Lower leg skin (tissue), 4 donors: ENCODE data around the gene MYO18A. TPM values are rescaled to one million over a fixed set of nuclear protein-coding genes. Genes with fewer than 3 reads are reported as not detected.
A peak's percentile ranks its signal among the peaks of the same experiment; 100 is the strongest.
"Not testable (repeated sequence)": the region's sequence is repeated elsewhere in the genome, so short reads cannot be mapped to it uniquely, and the experiment has no call there.

Source experiments
- DNase-seq, 2 donors: peaks; one replicate each; pipeline ENCODE4 v3.0.0-alpha.2; 2019; ENCODE audit warnings: low spot score in 2 of 2
- H3K4me3 ChIP-seq: fragments of 200-600 bp; sonication (generic); 2 replicates; pipeline ENCODE4 v1.5.1; 2017; ENCODE audit warnings: mild to moderate bottlenecking, low read depth; ENCODE audit not compliant: poor library complexity, severe bottlenecking
- POLR2A ChIP-seq, 2 donors: fragments of 450-650 bp; IDR thresholded peaks; one replicate each; pipeline ENCODE4 v1.6.1; 2016 to 2017; ENCODE audit warnings: antibody characterized with exemption in 2 of 2, mild to moderate bottlenecking in 1 of 2, moderate library complexity in 1 of 2
- WGBS, 2 donors: methylation state at CpG; one replicate each; pipeline ENCODE4 v1.1.5; 2018; 5-methylcytosine and 5-hydroxymethylcytosine counted together
- intact Hi-C: fragments of 100-400 bp; cut with DNase I; formaldehyde crosslinking; loops from one replicate; pipeline ENCODE4 v1.15.0; 2023; ENCODE audit warnings: low total_unique reads
- total RNA-seq, 4 donors: library from RNA; depleted of rRNA; stranded (reverse); fragments of >200 nt; gene quantifications; one replicate each; pipeline ENCODE4 v1.1.0, GENCODE V29; 2016
- TF ChIP-seq, protein P1 (sequence below), 3 donors: fragments of 450-650 bp; IDR thresholded peaks; one replicate each; pipeline ENCODE4 v1.5.1; 2016; ENCODE audit warnings: antibody characterized with exemption in 3 of 3, mild to moderate bottlenecking in 3 of 3, moderate library complexity in 2 of 3

Gene MYO18A
- total RNA-seq, 4 donors from 2014 or later: 87.3 to 123 (median 94.0) TPM

DNA sequence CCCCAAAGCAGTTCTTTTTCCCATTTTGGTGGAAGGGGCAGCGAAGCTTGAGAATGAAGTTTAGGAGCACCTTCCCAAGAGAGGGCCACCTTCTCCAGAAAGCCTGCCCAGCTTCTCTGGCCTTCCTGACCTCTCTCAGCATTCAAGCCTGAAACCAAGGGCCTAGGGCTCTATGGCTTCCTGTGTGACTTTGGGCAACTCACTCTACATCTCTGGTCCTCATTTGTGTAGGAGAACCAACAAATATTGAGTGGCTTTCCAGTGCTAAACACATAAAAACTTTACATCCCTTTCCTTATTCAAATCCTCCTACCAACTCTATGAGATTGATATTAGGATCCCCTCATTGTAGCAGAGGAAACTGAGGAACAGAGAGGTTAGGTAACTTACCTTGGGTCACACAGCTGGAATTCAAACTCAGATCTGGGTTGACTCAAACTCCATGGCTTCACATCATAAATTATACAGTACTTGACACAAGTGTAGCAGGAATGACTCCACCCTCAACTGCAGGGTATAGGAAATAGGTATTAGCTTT, 32.0 kb upstream of the MYO18A start:
- no peak overlapping the region for H3K4me3 ChIP-seq
- no peak for TF ChIP-seq POLR2A (IDR thresholded peaks at IDR 0.05)
- TF ChIP-seq, protein P1, sequence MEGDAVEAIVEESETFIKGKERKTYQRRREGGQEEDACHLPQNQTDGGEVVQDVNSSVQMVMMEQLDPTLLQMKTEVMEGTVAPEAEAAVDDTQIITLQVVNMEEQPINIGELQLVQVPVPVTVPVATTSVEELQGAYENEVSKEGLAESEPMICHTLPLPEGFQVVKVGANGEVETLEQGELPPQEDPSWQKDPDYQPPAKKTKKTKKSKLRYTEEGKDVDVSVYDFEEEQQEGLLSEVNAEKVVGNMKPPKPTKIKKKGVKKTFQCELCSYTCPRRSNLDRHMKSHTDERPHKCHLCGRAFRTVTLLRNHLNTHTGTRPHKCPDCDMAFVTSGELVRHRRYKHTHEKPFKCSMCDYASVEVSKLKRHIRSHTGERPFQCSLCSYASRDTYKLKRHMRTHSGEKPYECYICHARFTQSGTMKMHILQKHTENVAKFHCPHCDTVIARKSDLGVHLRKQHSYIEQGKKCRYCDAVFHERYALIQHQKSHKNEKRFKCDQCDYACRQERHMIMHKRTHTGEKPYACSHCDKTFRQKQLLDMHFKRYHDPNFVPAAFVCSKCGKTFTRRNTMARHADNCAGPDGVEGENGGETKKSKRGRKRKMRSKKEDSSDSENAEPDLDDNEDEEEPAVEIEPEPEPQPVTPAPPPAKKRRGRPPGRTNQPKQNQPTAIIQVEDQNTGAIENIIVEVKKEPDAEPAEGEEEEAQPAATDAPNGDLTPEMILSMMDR (IDR thresholded peaks at IDR 0.05): no peak
- 100% methylated on average over 1 of the region's 1 CpG for WGBS, 2 donors
- intact Hi-C loops: no loop called here
- DNase-seq: no peak

DNA sequence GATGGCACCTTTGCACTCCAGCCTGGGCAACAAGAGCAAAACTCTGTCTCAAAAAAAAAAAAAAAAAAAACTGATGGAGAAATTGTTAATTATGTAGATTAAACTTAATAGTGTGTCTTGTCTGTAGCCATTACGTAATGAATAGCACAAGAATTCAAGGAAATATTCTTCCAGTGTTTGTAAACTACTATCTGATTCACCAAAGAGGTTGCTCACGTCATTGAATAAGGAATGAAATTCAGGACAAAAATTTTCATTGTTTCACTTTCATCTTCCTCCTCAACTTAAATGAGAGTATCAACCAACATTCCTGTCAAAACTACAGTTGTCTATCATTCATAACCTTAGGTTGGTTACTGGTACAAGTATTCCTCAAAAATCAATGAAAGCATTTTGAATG, 30.7 kb upstream of the MYO18A start:
- WGBS, 2 donors: 72 to 81% methylated on average over 2 of the region's 2 CpGs
- no peak overlapping the region for H3K4me3 ChIP-seq
- TF ChIP-seq, protein P1 (IDR thresholded peaks at IDR 0.05): no peak
- no peak for TF ChIP-seq POLR2A (IDR thresholded peaks at IDR 0.05)
- intact Hi-C loops: no loop called here
- DNase-seq: no peak

DNA sequence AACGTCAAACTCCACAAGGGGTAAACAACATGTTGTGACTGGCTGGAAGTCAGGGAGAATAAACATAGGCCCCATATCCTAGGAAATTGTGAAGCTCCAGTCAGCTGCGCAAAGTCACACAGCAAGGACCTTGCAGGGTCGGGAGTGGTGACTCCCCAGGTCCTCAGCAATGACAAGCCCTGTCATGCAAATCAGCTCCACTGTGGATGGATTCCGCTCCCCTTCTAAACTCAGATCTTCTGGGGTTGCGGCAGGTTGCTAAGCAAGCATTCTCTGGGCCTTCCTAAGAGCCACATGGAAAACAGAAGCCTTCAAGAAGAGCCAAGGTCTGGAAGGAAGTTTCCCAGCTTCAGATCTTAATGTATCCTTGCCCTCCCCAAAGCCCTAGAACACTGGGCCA, 28.9 kb upstream of the MYO18A start:
- DNase-seq: peak in 1 of 2 donors; percentile 60
- intact Hi-C loops: no loop called here
- H3K4me3 ChIP-seq: no peak overlapping the region
- TF ChIP-seq, protein P1 (IDR thresholded peaks at IDR 0.05): no peak
- TF ChIP-seq POLR2A (IDR thresholded peaks at IDR 0.05): no peak
- 82 to 89% methylated on average over 5 of the region's 5 CpGs for WGBS, 2 donors

DNA sequence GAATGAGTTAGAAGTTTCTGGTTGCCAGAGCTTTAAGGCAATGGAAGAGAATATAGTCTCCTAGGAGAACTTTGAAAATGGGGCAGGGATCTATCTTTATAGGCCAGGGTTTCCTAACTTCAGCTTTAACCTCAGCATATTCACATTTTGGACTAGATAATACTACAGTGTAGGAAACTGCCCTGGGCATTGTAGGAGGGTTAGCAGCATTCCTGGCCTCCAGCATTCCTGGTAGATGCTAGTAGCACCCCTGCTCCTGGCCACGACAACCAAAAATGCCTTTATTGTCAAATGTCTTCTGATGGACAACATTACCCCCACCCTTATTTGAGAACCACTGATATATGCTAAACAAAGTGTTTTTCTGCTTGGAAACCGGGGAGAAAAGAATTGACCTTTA, 27.8 kb upstream of the MYO18A start:
- H3K4me3 ChIP-seq: no peak overlapping the region
- TF ChIP-seq POLR2A (IDR thresholded peaks at IDR 0.05): no peak
- TF ChIP-seq, protein P1 (IDR thresholded peaks at IDR 0.05): no peak
- WGBS, 2 donors: 86 to 89% methylated on average over 2 of the region's 2 CpGs
- no peak for DNase-seq
- intact Hi-C loops: no loop called here

DNA sequence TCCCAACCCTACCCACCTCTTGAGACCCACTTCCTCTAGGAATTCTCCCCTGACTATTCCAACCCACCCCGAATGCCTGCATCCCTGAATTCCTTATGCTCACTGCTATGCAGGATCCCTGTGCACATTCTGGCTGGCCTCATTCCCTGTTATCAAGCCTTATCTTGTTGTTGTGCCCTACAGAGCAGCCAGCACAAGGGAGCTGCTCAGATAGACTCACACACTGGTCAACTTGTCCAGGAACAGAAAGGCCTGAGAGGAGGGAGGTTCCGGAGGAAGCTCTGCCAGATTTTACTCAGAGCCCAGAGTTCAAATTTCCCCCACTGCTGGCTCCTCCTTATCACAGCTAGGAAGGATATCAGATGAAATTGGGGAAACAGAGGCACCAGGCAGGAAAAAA, 24.8 kb upstream of the MYO18A start:
- TF ChIP-seq POLR2A (IDR thresholded peaks at IDR 0.05): no peak
- TF ChIP-seq, protein P1 (IDR thresholded peaks at IDR 0.05): no peak
- intact Hi-C loops: no loop called here
- peak in 1 of 2 donors; percentile 59 for DNase-seq
- no peak overlapping the region for H3K4me3 ChIP-seq
- WGBS, 2 donors: 75 to 85% methylated on average over 2 of the region's 2 CpGs

DNA sequence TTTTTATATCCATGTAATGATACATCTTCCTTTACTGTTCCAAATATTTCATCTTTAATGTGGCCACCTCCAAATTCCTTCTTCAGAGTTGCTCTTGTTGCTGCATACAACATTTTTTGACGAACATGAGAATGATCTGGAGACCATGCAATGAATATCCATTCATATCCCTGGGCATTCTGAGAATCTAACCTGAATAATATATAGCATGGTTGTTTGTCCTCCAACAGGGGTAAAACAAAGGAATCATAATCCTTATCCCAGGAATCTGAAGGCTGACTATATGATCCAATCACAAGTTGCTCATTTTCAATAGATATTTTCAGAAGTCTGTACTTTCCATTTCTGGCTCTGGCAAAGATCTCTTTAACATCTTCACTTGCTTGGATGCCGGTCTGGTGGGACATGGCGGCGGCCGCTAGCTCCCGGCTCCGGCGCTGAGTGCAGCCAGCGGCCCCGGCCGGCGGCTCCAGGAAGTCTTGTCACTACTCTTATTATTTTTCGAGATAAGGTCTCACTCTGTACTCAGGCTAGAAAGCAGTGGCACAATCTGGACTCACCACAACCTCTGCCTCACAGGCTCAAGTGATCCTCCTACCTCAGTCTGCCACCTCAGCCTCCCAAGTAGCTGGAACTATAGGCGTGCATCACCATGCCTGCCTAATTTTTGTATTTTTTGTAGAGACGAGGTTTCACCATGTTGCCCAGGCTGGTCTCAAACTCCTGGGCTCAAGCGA, 24.0 kb upstream of the MYO18A start:
- H3K4me3 ChIP-seq, intact Hi-C loops: not testable (repeated sequence)
- 84 to 90% methylated on average over 16 of the region's 16 CpGs for WGBS, 2 donors
- DNase-seq: peak in 1 of 2 donors; percentile 57
